Measurements from ENCODE around the gene ADAM21. TPM values are rescaled to one million over a fixed set of nuclear protein-coding genes. Genes with fewer than 3 reads are reported as not detected.
"Not testable (repeated sequence)": the region's sequence is repeated elsewhere in the genome, so short reads cannot be mapped to it uniquely, and the experiment has no call there.

ADAM21 gene
- total RNA-seq, 1 experiment from 2014 or later = not detected

- H3K4me1 ChIP-seq = peaks cover 5% of the 10 kb centered on the region; the same call in 1 of the 2 replicates
- H3K4me1 Mint-ChIP-seq (ENCODE audit: low read depth, unreplicated experiment) = peaks cover 17% of the 10 kb centered on the region
- DNase-seq = peak; percentile 83 to 87
- peak within 1 kb of the TSS; percentile 95 for H3K4me3 Mint-ChIP-seq (ENCODE audit: unreplicated experiment)
- TF ChIP-seq CTCF (IDR thresholded peaks at IDR 0.05; ENCODE audit: insufficient read depth in 1 of 2, low read depth in 1 of 2, low read length in 1 of 2, severe bottlenecking in 1 of 2, unreplicated experiment in 1 of 2) = no peak
- peaks cover 2% of the 10 kb centered on the region for H3K27me3 Mint-ChIP-seq (ENCODE audit: insufficient read depth, unreplicated experiment)
- no peaks in the 10 kb centered on the region for H3K27me3 ChIP-seq (replicated peaks; ENCODE audit: control insufficient read depth, insufficient read depth, low read length)
- peak within 1 kb of the TSS; percentile 56 for H3K4me3 ChIP-seq (ENCODE audit: low read depth, low read length)
- CTCF ChIA-PET = no interaction called here
- no peaks in the 10 kb centered on the region for H3K9me3 ChIP-seq
- H3K27ac Mint-ChIP-seq (ENCODE audit: unreplicated experiment) = peak within 1 kb of the TSS; percentile 81
- no peaks in the 10 kb centered on the region for H3K36me3 ChIP-seq (ENCODE audit: control insufficient read depth, insufficient read depth, low read length)
- H3K36me3 Mint-ChIP-seq (ENCODE audit: insufficient read depth, unreplicated experiment) = no peaks in the 10 kb centered on the region
- POLR2A ChIA-PET = interaction anchor here (0.6 kb wide), 1 partner anchor 22 kb away, joined by 8 read pairs; no protein-coding TSS in a partner anchor
- H3K9me3 Mint-ChIP-seq (ENCODE audit: unreplicated experiment) = peaks cover 10% of the 10 kb centered on the region
- BruUV-seq (replicated peaks) = no TSS peak
- intact Hi-C loops (cut with micrococcal nuclease; ENCODE audit: unreplicated experiment) = no loop called here
These were observed 35.1 kb upstream of the ADAM21 start, which contains the start of gene SYNJ2BP for GRCh38 chr14:70416725-70417349. Gene SYNJ2BP, minus strand, starts transcription at chr14:70417090. Its CDS starts 127 bp downstream, at chr14:70416963.

- H3K4me3 ChIP-seq (ENCODE audit: low read depth, low read length); H3K27me3 Mint-ChIP-seq (ENCODE audit: insufficient read depth, unreplicated experiment); CTCF ChIA-PET; H3K9me3 Mint-ChIP-seq (ENCODE audit: unreplicated experiment); intact Hi-C loops (cut with micrococcal nuclease; ENCODE audit: unreplicated experiment); H3K36me3 ChIP-seq (ENCODE audit: control insufficient read depth, insufficient read depth, low read length); DNase-seq; BruUV-seq (replicated peaks); H3K4me1 ChIP-seq; H3K4me3 Mint-ChIP-seq (ENCODE audit: unreplicated experiment); H3K27me3 ChIP-seq (replicated peaks; ENCODE audit: control insufficient read depth, insufficient read depth, low read length); H3K36me3 Mint-ChIP-seq (ENCODE audit: insufficient read depth, unreplicated experiment); H3K27ac Mint-ChIP-seq (ENCODE audit: unreplicated experiment); H3K9me3 ChIP-seq; POLR2A ChIA-PET: not testable (repeated sequence)
- H3K4me1 Mint-ChIP-seq (ENCODE audit: low read depth, unreplicated experiment) = peaks cover 10% of the 10 kb centered on the region
These were observed 32.6 kb upstream of the ADAM21 start for GRCh38 chr14:70419270-70419931.

- no TSS peak for BruUV-seq (replicated peaks)
- H3K9me3 ChIP-seq = no peaks in the 10 kb centered on the region; the same call in 1 of the 2 replicates
- H3K4me1 ChIP-seq = no peaks in the 10 kb centered on the region
- H3K36me3 ChIP-seq (ENCODE audit: control insufficient read depth, insufficient read depth, low read length) = no peaks in the 10 kb centered on the region
- no peaks in the 10 kb centered on the region for H3K27me3 ChIP-seq (replicated peaks; ENCODE audit: control insufficient read depth, insufficient read depth, low read length)
- H3K4me3 ChIP-seq (ENCODE audit: low read depth, low read length) = no peak overlapping the region
- intact Hi-C loops (cut with micrococcal nuclease; ENCODE audit: unreplicated experiment) = no loop called here
- peaks cover 22% of the 10 kb centered on the region for H3K9me3 Mint-ChIP-seq (ENCODE audit: unreplicated experiment)
- no peak overlapping the region for H3K4me3 Mint-ChIP-seq (ENCODE audit: unreplicated experiment)
- TF ChIP-seq CTCF (IDR thresholded peaks at IDR 0.05; ENCODE audit: insufficient read depth in 1 of 2, low read depth in 1 of 2, low read length in 1 of 2, severe bottlenecking in 1 of 2, unreplicated experiment in 1 of 2) = no peak
- POLR2A ChIA-PET = no interaction called here
- H3K4me1 Mint-ChIP-seq (ENCODE audit: low read depth, unreplicated experiment) = no peaks in the 10 kb centered on the region
- no peak for DNase-seq
- no peaks in the 10 kb centered on the region for H3K36me3 Mint-ChIP-seq (ENCODE audit: insufficient read depth, unreplicated experiment)
- H3K27me3 Mint-ChIP-seq (ENCODE audit: insufficient read depth, unreplicated experiment) = peaks cover 8% of the 10 kb centered on the region
- H3K27ac Mint-ChIP-seq (ENCODE audit: unreplicated experiment) = no peak overlapping the region
- CTCF ChIA-PET = no interaction called here
These were observed 29.4 kb upstream of the ADAM21 start for GRCh38 chr14:70422538-70422937.
